GM18951 (cell line): ENCODE measurements around the gene PPP2R5C.
"Not testable (repeated sequence)": the region's sequence is repeated elsewhere in the genome, so short reads cannot be mapped to it uniquely, and the experiment has no call there.

Experiments used
- POLR2A ChIP-seq: IDR thresholded peaks from 4 replicates; pipeline ENCODE4 v1.6.1; 2011; ENCODE audit warnings: mild to moderate bottlenecking; ENCODE audit not compliant: insufficient read length, insufficient read depth; ENCODE audit errors: extremely low read depth
- in situ Hi-C: fragments of 300-500 bp; cut with MboI; formaldehyde crosslinking; loops from one replicate; pipeline ENCODE4 v1.12.0; 2022; ENCODE audit warnings: low sequenced_read_pairs, mixed read lengths, inconsistent platforms; ENCODE audit not compliant: unreplicated experiment

Gene PPP2R5C

DNA sequence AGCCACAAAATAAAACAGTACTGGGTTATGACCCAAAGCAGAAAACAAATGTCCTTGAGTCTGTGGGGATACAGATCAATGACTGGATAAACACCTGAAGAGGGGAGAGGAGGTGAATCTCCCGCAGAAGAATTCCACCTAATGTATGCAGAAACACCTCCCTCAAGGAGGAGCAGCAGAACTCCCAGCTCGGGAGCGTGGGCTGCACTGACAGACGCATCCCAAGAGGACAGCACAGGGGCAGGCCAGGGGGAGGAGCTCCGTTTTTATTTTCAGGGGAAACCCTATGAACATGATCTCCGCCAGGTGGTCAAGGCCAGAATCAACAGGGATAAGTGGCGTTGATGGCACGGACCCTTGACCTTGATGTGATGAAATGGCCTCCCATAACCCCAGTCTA is 41.8 kb upstream of the PPP2R5C start:
- no peak for TF ChIP-seq POLR2A
- in situ Hi-C loops, result no loop called here

DNA sequence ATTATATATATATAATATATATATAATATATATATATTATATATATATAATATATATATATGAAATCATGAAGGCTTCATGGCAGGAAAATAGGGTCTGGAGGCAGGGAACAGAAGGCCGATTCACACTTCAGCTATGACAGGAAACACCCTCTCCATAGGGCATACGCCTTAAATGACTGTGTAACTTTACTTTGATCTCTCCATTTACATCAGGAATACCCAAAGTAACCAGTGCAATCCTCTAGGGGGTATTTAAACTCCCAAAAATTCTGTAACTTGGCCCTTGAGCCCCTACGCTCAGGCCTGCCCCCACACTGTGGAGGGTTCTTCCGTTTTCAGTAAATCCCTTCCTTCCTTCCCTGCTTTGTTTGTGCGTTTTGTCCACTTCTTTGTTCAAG is 40.4 kb upstream of the PPP2R5C start:
- in situ Hi-C loops, result no loop called here
- no peak for TF ChIP-seq POLR2A

DNA sequence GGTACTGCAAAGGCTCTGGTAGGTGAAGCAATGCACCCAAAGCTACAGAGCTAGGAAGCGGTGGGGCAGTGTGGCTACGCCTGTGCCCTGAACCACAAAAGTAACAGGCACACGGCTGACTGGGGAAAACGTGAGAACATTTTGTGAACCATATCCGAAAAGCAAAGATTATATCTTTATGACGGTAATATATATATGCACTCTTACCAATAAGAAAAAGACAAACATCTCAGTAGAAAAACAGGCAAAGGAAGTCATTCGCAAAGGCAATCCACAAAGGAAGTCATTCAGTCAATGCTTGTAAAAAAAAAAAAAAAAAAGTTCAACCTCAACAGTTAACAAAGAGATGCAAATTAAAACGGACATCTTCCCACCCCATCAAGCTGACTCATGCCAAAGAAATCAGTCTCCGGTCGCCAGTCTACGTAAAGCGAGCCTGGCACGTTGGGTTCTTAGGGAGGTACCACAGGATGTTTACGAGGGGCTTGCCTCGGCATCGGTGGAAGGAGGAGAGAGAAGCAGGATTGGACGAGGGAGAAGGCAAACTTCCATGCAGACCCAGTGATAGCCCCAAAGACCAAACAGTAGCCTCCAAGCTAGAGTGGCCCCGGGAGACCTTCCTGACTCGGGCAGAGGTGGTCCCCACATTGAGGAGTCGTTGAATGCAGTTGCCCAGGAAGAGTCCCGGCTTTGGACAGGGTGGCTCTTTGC is 39.4 kb upstream of the PPP2R5C start:
- in situ Hi-C loops, result no loop called here
- no peak for TF ChIP-seq POLR2A

DNA sequence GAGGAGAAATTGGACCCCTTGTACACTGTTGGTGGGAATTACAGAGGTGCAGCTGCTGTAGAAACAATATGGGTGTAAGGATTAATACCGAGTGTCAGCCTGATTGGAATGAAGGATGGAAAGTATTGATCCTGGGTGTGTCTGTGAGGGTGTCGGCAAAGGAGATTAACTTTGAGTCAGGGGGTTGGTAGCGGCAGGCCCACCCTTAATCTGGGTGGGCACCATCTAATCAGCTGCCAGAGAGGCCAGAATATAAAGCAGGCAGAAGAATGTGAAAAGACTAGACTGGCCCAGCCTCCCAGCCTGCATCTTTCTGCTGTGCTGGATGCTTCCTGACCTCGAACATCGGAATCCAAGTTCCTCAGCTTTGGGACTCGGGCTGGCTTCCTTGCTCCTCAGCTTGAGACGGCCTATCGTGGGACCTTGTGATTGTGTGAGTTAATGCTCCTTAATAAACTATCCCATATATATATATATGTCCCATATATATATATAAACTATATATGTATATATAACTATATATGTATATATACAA is 38.4 kb upstream of the PPP2R5C start:
- no peak for TF ChIP-seq POLR2A
- in situ Hi-C loops, result no loop called here

DNA sequence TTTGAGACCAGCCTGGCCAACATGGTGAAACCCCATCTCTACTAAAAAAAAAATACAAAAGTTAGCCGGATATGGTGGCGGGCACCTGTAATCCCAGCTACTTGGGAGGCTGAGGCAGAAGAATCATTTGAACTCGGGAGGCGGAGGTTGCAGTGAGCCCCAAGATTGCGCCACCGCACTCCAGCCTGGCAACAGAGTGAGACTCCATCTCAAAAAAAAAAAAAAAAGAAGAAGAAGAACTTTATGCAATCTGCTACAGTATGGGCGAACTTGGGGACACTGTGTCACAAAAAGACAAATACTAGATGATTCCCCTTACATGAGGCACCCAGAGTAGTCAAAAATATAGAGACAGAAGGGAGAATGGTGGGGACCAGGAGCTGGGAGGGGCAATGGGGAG is 35.9 kb upstream of the PPP2R5C start:
- in situ Hi-C loops, result not testable (repeated sequence)

DNA sequence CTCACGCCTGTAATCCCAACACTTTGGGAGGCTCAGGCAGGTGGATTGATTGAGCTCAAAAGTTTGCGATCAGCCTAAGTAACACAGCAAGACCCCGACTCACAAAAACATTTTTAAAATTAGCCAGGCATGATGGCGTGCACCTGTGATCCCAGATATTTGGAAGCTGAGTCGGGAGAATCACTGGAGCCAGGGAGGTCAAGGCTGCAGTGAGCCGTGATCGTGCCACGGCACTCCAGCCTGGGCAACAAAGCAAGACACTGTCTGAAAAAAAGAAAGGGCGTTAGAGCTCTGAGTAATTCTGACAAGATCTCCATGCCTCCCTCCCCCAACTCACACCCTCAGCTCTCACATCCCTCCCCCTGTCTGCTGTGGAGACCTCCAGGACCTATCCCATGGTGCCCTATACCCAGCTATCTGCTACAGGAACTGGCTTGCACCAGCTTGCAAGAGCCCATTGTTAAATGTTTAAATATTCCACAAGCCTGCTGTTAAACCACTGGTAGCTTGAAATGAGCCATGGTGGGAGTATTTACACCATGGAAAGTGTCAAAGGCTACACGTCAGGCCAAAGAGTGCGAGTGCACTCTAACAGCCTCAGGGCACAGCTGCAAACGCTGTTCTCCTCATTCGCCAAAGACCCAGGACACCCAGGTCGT is 35.1 kb upstream of the PPP2R5C start:
- in situ Hi-C loops, result no loop called here
- TF ChIP-seq POLR2A, result no peak

DNA sequence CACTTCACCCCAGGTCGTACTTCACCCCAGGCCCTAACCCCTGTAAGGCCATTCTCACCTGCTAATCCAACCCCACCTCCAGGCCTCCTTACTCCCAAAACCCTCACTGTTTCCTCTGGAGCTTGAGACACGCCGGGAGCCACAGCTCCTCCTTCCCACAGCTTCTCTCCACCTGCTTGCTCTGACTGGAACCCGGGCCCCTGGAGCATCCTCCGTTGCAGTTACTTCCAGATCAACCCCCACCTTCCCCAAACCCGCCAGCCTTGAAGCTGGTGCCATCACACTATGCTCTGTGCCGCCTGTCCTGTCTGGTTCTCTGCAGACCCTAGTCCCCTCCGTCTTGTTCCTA is 34.6 kb upstream of the PPP2R5C start:
- TF ChIP-seq POLR2A, result no peak
- in situ Hi-C loops, result no loop called here

DNA sequence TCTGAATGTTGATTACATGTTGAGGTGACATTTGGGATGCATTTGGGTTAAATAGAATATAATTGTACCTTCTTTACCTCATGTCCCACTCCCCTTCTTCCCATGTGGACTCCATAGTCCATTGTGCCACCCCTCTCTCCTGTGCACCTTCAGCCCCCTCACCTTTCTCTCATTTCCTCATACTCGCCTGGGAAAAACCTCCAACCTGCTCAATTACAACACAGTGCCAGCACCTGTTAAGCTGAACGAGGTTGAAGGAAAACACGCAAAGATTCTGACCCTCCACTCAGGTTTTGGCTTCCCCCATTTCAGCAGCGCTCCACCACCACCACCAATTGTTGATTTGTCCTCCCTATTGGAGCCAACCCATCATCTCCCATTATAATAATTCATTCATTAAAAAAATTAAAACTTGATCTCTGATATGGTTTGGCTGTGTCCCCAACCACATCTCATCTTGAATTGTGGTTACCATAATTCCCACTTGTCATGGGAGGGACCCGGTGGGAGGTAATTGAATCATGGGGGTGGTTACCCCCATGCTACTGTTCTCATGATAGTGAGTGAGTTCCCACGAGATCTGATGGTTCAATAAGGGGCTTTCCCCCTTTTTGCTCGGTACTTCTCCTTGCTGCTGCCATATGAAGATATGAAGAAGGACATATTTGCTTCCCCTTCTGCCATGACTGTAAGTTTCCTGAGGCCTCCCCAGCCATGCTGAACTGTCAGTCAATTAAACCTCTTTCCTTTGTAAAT is 33.7 kb upstream of the PPP2R5C start:
- no peak for TF ChIP-seq POLR2A
- in situ Hi-C loops, result no loop called here

DNA sequence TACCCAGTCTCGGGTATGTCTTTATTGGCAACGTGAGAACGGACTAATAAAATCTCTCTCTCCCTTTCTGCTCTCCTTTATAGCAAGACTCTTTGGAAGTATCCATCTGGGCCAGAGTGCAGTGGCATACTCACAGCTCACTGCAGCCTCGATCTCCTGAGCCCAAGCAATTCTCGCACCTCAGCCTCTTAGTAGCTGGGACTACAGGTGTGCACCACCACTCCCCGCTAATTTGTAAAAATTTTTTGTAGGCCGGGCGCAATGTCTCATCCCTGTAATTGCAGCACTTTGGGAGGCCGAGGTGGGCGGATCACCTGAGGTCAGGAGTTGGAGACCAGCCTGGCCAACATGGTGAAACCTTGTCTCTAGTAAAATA is 33.2 kb upstream of the PPP2R5C start:
- in situ Hi-C loops, result no loop called here
- TF ChIP-seq POLR2A, result no peak

DNA sequence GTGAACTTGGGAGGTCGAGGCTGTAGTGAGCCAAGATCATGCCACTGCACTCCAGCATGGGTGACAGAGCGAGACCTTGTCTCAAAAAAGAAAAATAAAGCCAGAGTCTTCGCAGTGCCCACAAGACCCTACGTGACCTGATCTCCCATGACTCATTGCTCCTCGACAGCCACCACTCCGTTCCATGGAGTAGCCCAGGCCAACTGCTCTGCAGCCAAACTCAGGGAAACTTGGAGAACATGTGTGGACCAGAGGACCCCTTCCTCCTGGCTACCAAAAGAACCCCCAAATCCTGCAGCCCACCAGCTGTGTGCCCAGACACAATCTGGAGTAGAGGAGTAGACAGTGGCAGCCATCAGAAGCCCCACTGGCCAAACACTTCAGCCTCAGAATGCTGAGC is 32.1 kb upstream of the PPP2R5C start:
- in situ Hi-C loops, result no loop called here
- TF ChIP-seq POLR2A, result no peak

DNA sequence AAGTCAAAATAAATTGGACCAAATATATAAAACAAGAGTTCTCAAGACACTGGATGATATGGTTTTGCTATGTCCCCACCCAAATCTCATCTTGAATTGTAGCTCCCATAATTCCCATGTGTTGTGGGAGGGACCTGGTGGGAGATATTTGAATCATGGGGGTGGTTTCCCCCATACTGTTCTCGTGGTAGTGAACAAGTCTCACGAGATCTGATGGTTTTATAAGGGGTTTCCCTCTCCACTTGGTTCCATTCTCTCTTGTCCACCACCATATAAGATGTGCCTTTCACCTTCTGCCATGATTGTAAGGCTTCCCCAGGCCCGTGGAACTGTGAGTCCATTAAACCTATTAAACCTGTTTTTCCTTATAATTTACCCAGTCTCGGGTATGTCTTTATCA is 31.4 kb upstream of the PPP2R5C start:
- in situ Hi-C loops, result not testable (repeated sequence)

DNA sequence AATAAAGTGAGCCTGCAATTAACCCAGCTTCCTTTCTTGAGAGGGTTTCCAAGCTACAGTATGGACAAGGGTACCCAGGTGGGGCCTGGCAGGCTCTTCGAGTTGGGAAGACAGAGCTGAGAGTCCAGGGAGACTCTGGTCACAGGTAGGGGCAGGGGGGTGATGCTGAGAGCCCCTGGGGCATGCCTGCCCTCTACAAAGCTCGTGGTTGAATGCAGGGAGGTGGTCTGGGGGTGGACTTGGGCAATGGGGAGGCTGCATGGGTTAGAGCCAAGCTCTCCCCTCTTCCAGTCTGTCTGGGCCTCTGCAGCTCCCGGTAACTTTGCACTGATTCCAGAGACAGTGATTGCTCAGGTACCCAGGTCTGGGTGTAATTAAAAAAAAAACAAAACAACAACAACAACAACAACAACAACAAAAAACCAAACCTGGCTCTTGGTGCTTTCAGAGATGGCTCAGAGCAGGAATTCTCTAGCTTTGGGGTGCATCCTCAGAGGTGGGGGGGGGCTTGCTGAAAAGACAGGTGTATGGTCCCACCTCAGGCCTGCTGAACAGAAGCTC is 30.8 kb upstream of the PPP2R5C start:
- TF ChIP-seq POLR2A, result no peak
- in situ Hi-C loops, result no loop called here

DNA sequence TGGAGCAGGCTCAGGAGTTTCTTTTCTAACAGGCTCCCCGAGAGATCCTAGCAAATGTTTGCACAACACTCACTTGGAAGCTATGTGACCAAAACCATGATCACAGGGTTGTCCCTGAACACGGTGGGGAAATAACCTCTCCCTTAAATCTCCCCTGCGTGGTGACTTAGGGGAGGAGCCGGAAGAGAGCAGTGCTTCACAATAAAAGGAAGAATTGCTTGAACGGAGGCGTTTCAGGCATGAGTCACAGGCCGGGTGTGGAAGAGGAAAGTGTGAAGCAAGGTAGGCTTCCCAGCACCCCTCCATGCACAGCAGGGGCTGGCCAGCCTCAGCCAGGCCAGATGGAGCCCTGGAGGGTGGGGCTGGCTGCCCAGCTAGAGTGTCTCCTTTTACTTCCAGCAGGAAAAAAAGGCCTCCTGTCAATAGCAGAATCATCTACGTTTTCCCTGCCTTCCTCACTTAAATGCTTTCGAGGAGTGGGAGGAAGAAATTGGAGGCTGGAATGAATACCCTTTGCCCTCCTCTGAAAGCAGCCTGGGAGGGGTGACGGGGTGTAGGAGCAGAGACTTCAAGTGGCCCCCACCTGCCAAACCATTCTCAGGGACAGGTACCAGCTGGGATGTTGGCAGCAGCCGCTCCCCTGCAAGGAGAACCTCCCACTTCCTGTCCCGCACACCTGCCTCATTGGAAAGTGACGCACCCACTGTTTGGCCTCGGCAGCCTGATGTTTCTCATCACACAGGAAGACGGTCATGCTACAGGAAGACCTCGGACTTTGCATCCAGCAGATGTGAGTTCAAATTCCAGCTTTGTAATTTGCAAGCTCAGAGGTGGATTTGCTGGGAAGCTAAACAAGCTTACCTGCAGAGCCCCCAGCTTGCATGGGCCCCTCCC is 30.1 kb upstream of the PPP2R5C start:
- in situ Hi-C loops, result no loop called here
- TF ChIP-seq POLR2A, result no peak
